Activated gamma-delta T cell treated with anti-CD3 and anti-CD28 coated beads, Interleukin-2, amount 50 U/mL, for 16 hours (primary cell): ENCODE data around the gene RPH3AL.

ENCODE experiments used
- DNase-seq: peaks from one replicate; pipeline ENCODE4 v3.0.0-alpha.2; 2020; ENCODE audit warnings: low read depth

Gene RPH3AL

DNA sequence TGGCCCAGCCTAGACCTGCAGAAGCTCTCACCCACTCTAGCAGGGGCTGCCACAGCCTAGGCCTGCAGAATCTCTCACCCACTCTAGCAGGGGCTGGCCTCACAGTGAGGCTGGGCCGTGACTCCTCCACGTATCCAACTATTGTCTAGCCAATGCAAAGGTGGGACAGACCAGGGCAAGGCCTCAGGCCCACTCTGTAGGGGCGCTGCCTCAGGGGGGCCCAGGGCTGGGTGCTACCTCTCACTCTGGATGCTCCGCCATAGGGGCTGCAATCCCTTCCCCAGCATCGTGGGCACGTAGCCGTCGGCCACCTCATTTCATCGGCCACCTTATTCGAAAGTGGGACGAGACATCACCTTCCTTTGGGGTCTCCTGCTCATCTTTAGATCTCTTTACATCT, 51.7 kb downstream of the RPH3AL start:
- no peak for DNase-seq

DNA sequence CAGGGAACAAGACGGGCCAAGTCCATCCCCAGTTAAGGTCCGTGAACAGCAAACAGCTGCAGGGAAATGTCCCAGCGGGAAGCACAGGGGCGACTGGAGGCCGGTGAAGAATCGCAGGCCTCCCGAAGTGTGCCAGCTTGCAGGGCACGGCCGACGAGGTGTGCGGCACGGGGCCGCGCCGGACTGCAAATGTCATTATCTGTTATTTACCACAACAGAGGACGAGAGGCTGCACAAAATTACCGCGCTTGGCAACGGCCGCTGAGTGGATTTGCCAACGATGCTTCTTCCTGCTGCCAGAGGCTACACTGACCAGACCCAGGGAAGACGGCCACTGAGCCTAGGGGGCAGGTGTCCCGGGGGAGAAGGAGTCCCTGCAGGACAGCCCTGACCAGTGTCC, 53.1 kb downstream of the RPH3AL start:
- DNase-seq: no peak

DNA sequence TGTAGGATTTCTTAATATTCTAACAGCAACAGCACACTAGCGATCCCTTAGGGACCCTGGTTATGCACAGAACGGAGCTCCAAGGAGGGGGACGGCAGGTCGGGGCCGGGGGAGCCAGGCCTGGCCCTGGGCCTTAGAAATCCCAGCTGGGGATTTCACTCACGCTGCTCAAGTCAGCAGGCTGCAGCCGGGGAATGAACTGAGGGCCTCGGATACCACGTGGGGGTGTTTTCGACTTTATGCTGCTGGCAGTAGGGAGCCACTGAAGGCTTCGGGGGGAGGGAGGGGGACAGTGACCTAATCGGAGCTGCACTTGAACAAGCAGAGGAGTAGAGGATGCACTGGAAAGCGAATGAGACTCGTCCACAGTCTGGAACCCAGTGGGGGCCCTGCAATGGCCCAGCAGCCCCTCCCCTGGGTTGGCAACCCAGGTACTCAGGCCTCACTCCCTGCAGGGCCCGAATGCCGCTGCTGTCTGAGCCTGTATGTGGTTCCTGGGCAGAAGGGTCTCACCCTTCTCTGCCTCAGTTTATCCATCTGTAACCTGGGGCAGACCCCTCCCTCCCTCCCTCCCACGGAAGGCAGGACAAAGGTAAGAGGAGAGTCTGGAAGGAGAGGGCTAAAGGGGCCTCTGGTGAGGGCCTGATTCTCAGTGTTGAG, 53.7 kb downstream of the RPH3AL start:
- no peak for DNase-seq

DNA sequence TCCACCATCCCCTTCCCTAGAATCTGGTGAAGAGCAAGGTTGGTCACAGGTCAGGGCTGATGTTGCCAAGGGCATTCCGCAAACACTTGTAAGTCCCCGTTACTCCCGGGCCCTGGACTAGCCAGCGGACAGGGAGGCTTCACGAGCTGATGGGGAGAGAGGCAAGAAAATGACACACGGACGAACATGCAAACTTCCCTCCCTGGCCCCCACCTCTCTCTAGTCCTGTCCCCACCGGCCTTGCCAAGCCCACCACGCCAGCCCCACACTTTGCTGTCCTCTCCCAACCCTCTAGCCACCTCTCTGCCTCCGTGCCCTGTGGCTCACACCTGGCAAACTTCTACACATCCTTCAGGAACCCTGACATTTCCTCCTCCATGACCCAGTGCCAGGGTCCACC, 54.8 kb downstream of the RPH3AL start:
- no peak for DNase-seq

DNA sequence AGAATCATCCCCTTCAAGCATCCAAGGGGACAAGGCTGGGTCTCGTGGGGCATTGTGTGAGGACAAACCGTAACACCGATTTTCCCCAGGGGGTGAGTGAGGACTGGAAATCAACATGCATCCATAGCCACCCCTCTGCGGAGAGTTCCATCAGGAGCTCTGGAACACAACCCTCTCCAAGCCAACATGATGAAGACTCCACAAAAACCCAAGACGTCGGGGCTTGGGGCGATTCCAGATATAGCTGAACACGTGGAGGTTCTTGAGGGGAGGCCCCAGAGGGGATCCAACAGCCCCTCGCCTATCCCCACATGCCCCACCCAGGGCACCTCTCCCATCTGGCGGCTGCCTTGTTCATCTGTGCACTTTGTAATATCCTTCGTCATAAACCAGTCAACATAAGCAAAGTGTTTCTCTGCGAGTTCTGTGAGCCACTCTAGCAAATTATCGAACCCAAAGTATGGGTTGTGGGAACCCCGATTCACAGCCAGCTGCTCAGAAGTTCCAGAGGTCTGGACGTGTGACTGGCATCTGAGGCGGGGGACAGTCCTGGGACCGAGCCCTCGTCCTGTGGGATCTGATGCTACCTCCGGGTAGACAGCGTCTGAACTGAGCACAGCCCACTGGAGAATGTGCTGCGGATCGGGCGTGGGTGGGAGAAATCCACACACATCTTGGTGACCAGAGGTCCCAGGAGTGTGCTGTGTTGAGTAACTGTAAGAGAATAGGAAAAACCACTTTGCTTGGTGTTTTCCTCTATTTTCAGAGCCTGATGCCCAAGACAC, 55.5 kb downstream of the RPH3AL start:
- no peak for DNase-seq

DNA sequence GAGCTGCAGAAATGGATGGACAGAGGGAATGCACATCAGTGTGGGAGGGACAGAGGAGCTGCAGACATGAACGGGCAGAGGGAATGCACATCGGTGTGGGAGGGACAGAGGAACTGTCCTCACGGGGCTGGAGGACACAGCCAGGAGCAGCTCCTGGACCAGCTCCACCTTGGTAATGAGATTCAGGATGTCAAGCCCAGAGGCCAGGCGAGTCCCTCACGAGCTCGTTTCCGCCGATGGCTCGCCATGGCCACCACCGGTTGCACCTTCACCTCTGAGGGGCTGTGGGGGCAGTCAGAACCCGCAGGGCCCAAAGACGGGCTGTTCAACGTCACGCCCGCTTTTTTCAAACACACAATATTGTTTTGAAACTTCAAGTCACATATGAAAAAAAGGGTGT, 56.2 kb downstream of the RPH3AL start:
- DNase-seq: no peak

DNA sequence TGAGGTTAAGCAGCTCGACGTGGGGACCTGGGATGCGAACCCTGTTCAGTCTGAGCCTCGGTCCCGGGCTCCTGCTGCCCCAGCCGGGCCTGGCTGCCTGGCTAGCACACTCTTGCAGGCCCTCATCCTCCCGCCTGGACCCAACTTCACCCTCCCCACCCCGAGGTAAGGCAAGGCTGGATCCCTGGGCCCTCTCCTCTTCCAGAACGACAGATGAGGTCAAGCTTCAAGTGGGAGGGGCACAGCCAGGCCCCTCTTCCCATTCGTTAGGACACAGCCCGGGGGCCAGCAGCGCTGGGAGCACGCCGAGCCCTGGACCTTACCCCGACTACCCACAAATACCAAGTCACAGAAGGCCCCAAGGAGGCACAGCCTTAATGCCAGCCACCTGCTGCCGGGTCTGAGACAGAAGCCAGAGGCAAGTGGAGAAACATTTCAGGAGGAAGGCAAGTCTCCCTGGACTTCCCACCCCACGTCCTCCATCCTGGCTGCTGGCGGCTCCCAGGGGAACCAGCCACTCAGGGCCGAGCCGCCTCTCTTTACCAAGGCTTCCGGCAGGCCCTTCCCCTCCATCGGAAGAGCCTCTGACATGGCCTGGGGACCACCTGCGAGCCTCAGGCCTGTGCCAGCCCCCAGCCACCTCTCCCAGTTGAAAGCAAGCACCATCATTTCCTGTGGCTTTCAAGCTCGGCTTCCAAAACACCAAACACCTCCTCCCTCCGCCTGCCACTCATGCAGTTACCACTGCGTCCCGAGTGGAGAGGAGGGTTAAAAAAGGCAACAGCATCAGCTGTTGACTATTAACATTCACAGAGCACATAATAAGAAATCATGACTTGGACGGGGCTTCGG, 59.9 kb downstream of the RPH3AL start:
- DNase-seq: no peak

DNA sequence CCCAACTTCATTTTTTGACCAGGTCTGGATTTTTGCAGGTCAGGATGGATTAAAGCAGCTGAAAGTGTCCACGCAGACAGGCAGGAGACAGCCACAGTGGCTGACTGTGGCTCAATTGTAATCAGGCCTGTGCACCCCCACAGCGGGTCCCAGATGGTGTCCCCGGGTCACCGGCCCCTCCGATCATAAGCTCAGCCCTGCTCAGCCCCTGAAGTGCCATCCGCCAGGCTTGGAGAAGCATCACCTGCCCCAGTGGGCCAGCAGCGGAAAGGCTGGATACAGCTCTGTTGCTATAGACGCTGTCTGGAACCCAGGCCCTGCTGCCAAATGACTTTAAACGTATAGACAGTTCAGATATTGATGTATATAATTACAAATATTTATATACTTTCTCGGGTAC, 60.6 kb downstream of the RPH3AL start:
- no peak for DNase-seq

DNA sequence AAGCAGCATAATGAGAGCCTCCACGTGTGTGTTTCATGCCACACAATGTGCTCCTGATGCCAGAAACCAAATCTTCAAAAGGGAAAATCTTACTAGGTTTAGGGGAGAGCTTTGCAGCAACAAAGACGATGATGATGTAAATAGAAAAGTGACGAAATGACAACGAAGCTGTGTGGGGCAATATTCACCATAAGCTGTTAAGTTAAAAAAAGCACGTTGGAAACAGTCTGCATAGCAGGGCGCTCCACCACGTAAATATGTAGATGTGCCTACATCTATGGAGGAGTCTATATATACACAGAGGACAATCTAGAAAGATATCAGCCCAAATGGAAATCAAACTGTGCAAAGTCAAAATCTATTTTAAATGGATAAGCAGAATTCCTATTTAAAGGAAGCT, 61.0 kb downstream of the RPH3AL start:
- DNase-seq: no peak

DNA sequence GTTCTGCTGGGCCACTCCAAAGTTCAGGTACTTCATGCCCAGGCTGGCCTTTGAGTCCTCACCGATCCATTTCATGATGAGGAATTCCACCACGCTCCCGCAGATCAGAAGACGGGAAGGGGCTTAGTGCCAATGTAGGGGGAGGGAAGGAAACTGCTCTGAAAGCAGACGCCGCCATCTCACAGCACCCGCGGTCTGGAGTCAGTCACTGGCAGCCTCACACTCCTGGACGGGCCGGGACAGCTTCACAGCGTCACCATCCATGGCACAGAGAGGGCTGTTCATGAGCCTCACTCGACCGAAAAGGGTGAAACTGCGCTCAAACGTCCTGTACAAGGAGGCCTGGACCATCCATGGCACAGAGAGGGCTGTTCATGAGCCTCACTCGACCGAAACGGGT, 62.0 kb downstream of the RPH3AL start:
- DNase-seq: no peak

DNA sequence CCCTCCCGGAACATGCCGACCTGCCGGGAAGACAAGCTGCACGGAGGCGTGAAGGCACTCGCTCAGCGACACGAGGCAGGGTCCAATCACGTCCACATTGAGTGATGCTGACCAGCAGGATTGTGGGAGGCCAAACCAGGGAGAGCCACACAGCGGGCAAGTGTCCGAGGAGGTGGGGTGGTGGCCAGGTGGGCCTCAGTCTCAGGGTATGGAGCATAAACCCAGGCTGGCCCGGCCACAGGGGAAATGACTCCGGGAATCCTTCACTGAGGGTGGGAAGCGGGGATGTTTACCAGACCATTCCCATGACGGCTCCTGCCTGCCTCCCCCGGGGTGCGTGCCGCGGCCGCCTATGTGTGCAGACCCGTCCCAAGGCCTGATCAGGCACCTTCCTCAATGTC, 62.5 kb downstream of the RPH3AL start:
- no peak for DNase-seq

DNA sequence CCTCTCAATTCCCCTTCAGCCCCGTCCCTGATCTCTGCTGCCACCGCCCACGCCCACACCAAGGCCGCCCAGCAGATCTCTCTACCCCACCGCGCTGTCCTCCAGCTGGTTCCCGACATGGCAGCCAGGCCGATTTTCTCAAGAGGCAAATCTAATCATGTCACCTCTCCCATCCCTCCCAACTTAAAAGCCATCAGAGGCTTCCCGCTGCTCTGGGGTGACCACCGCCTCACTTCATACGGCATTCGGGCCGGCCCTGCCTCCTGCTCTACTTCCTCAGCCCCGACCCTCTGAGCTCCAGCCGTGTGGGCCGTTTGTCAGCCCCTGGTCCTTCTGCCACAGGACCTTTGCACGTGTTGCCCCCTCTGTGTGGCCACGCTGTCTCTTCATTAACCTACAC, 63.2 kb downstream of the RPH3AL start:
- DNase-seq: no peak

DNA sequence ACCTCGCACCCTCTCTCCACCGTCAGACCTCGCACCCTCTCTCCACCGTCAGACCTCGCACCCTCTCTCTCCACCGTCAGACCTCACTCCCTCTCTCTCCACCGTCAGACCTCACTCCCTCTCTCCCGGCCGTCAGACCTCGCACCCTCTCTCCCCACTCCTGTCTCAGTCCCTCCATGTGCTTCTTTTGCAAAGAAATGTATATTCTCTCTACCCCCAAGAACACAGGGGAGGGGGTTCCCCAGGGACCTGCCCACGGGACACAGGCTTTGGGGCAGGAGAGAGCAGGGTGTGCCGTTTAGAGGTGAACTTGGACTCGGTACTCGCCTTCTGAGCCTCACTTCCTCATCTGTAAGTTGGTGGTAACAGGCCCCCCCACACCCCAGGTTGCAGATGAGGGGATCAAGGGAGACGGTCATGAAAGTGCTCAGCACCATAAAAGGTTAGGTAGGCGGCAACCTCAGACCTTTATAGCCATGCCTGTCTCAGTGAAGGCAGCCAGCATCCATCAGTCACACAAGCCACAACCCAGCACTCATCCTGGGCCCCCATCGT, 63.7 kb downstream of the RPH3AL start:
- no peak for DNase-seq

DNA sequence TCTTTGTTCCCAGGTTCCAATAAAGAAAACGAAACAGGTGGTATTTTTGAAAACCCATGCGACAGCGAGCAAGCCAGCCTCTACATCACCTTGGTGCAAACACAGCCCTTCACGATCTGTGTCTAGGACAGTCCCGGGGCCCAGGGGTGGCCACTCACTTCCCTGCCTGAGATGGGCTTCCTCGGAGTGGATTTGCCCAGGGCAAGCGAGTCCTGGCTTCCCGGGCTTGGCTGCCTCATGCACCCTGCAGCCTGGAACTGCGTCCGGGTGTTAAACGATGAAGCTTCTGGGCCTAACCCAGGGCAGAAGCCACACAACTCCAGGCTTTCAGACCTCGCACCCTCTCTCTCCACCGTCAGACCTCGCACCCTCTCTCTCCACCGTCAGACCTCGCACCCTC, 66.0 kb downstream of the RPH3AL start:
- no peak for DNase-seq

DNA sequence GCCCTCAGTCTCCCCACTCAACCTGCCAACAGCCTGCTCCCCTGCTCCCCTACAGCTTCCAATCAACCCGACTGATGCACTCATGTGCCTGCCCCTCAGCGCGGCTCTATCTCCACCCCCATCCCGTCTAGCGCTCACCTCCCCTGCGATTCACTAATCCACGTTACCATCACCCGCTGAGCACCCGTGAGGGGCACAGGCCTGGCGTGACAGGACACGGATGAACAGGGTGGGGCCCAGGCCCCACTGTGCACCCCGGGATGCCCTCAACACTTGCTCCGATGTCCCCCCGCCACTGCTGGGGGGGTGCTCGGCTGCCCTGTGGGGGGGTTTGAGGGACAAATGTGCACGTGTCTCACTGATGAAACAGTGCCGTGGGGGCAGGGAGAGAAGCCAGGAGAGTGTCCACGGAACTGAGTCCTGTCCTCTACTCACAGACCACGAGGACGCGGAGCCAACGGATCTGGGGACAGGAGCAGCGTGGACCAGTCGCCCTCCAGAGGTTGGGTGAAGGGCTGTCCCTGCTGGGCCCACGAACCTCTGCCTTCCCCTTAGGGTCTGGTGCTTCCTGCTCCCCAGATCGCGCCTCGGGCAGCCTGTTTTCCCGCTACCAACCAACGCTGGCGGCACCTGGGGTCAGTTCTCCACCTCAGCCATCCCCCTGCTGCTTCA, 66.7 kb downstream of the RPH3AL start:
- no peak for DNase-seq

DNA sequence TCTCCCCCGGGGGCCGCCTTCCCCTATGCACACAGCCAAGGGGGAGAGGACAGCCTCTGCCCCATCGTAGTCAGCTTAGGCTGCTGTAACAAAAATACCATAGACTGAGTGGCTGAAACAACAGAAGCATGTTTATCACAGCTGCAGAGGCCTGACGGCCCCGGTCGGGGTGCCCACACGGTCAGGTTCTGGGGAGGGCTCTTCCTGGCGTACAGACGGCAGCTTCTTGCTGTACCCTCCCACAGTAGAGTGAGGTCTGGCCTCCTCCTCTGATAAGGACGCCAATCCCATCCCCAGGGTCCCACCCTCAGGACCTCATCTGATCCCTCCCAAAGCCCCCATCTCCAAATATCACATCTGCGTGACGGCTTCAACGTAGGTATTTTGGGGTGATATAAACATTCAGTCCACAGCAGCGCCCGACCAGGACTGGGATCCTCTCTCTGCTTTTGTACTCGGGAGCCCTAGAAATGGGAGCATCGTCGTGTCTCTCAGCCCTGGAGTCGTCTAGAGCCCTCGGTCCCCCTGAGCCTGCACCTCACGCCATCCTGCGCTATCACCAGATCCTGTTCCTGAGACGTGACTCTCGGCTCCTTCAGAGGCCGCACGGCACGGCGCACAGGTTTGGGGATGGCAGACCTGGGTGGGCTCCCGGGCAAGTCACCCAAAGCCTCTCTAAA, 67.8 kb downstream of the RPH3AL start:
- DNase-seq: no peak

DNA sequence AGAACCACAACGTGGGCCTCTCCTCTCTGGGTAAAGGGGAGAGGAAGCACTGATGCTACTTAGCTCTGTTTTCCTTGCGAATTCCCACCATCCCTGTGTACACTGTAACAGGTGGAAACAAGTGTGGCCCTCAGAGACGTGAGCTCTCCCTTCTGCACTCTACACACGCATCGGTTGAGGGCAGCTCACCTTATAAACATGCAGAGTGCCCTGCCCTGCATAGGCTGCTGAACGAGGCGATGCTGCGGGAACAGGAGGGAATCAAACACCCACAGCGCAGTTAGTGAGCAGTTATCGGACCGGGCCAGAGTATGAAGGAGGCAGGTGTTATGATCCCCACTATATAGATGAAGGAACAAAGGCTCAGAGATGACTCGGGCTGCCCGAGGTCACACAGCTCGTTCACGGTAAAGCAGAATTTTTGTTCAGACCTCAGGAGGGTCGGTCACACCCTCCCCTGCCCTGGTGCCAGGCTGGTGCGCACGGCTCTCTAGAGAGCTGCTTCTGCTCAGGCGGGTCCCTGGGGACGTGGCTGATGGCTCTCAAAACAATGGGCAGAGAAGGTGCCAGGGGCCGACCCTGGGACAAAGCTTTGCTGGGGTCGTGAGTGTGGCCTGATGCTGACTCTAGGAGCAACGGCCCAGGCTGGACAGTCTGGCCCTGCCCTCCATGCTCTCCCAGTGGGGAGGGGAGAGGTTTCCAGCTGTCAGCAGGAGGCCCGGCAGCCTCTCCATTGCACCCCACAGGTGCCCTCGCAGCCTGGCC, 68.5 kb downstream of the RPH3AL start:
- no peak for DNase-seq

DNA sequence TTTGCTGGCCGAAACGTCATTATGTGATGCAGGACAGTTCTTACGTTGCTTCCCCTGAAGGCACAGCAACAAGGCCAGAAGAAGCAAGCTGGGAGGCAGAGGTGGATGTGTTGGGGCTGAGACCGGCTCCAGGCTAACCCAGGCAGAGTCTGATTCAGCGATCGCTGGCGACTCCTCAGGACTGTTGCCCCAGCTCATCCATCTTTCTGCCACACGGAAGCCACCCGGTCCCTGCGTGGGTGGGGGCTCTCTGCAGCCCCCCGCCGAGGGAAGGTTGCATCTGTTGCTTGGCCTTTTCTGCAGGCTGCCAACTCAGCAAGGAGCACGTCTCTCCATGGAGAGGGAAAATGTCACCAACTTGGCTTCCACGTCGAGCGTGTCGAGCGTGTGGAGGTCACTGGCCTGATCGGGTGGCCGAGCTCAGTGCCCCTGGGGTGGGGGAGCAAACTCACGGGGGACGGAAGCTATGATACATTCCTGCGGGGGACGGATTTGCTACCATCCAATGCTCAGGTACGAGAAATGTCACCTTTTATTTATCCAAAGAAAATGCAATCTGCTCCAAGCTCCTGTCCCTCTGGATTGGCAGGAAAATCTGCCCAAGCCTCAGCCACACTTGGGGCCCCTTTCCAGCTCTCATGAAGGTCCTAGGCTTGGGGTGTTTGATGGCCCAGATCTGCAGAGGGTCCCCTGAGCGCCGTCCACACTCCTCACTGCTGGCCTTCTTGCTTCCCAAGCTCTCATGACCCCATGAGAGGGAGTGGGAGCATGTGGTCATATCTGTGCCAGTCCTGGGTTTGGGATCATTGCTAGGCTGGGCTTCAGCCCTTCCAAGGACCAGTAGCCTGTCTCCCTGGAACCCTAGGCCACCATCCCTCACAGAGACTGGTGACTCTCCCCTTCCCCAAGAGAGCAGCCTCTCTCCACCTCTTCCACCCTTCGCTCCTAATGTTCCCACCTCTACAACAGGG, 69.4 kb downstream of the RPH3AL start:
- DNase-seq: no peak
